DND-41 (cell line): Measurements from ENCODE around the gene PPP1R12C.

Experiments used
- EZH2 ChIP-seq: IDR thresholded peaks from 3 replicates; pipeline ENCODE4 v1.6.1; 2012; ENCODE audit warnings: borderline replicate concordance, low read depth, mild to moderate bottlenecking, moderate library complexity, low read length, inconsistent platforms; ENCODE audit not compliant: severe bottlenecking
- TF ChIP-seq, protein P1 (sequence below): IDR thresholded peaks from 2 replicates; pipeline ENCODE4 v1.5.1; 2012; ENCODE audit warnings: borderline replicate concordance, low read length, moderate library complexity, mild to moderate bottlenecking; ENCODE audit not compliant: poor library complexity, severe bottlenecking; ENCODE audit errors: extremely low read depth

DNA sequence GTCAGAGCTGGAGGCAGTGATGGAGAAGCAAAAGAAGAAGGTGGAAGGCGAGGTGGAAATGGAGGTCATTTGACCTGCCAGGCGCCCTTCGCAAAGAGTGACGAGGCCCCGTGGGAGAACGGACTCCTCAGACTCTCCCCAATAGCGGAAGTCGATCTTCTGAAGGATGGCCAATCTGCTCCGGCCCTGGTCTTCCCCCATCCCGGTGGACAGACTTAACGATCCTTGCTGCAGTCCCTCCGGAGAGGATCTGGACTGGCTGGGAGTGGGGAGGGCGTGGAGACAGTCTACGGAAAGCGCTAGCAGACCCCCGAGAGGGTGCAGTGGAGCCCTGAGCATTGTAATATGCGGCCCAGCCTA lies 29.9 kb downstream of the PPP1R12C start:
- no peak for TF ChIP-seq EZH2
- TF ChIP-seq, protein P1, sequence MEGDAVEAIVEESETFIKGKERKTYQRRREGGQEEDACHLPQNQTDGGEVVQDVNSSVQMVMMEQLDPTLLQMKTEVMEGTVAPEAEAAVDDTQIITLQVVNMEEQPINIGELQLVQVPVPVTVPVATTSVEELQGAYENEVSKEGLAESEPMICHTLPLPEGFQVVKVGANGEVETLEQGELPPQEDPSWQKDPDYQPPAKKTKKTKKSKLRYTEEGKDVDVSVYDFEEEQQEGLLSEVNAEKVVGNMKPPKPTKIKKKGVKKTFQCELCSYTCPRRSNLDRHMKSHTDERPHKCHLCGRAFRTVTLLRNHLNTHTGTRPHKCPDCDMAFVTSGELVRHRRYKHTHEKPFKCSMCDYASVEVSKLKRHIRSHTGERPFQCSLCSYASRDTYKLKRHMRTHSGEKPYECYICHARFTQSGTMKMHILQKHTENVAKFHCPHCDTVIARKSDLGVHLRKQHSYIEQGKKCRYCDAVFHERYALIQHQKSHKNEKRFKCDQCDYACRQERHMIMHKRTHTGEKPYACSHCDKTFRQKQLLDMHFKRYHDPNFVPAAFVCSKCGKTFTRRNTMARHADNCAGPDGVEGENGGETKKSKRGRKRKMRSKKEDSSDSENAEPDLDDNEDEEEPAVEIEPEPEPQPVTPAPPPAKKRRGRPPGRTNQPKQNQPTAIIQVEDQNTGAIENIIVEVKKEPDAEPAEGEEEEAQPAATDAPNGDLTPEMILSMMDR: no peak
